ELF-1 (cell line): Measurements from ENCODE around the gene RCSD1.

Experiments used
- DNase-seq: peaks from one replicate; pipeline ENCODE4 v3.0.0-alpha.2; 2016; ENCODE audit warnings: low read depth, low spot score

Gene RCSD1

GRCh38 chr1:167643441-167643840 is 13.4 kb downstream of the RCSD1 start:
- no peak for DNase-seq

- no peak for DNase-seq
Measured at GRCh38 chr1:167644551-167644950, 14.5 kb downstream of the RCSD1 start.

- no peak for DNase-seq
Measured at GRCh38 chr1:167645140-167645541, 15.1 kb downstream of the RCSD1 start.

GRCh38 chr1:167645625-167646414 is 15.8 kb downstream of the RCSD1 start:
- DNase-seq = no peak

GRCh38 chr1:167648252-167648849 is 18.3 kb downstream of the RCSD1 start:
- DNase-seq = no peak

- no peak for DNase-seq
Measured at GRCh38 chr1:167648978-167649744, 19.1 kb downstream of the RCSD1 start.

GRCh38 chr1:167650269-167651160 is 20.5 kb downstream of the RCSD1 start:
- DNase-seq = no peak

- no peak for DNase-seq
Measured at GRCh38 chr1:167651161-167651693, 21.2 kb downstream of the RCSD1 start.

- DNase-seq = no peak
Measured at GRCh38 chr1:167654975-167655575, 25.0 kb downstream of the RCSD1 start.

- DNase-seq = no peak
Measured at GRCh38 chr1:167656657-167657056, 26.6 kb downstream of the RCSD1 start.

- no peak for DNase-seq
Measured at GRCh38 chr1:167658574-167659328, 28.7 kb downstream of the RCSD1 start.

- peak; percentile 59 for DNase-seq
Measured at GRCh38 chr1:167659450-167659849, 29.4 kb downstream of the RCSD1 start.

GRCh38 chr1:167659881-167660280 is 29.8 kb downstream of the RCSD1 start:
- no peak for DNase-seq

GRCh38 chr1:167661527-167662426 is 31.7 kb downstream of the RCSD1 start:
- DNase-seq = no peak

- DNase-seq = peak; percentile 75
Measured at GRCh38 chr1:167663002-167663772, 33.2 kb downstream of the RCSD1 start.

GRCh38 chr1:167665469-167665868 is 35.4 kb downstream of the RCSD1 start:
- DNase-seq = no peak

- peak; percentile 72 for DNase-seq
Measured at GRCh38 chr1:167666416-167666815, 36.4 kb downstream of the RCSD1 start.

- DNase-seq = no peak
Measured at GRCh38 chr1:167667536-167667935, 37.5 kb downstream of the RCSD1 start.
